DOHH2 (cell line): ENCODE data around the gene ZP3.
"Not testable (repeated sequence)": the region's sequence is repeated elsewhere in the genome, so short reads cannot be mapped to it uniquely, and the experiment has no call there.

Source experiments
- H3F3A ChIP-seq: fragments of 200-600 bp; sonication (generic), shearing (Covaris generic); 2 replicates; pipeline ENCODE4 v1.6.0; 2016; ENCODE audit warnings: antibody characterized with exemption, mild to moderate bottlenecking; ENCODE audit not compliant: control insufficient read depth, insufficient read depth
- H3K27ac ChIP-seq: fragments of 200-600 bp; sonication (generic); 2 replicates; pipeline ENCODE4 v1.5.1; 2014; ENCODE audit warnings: low read depth, mild to moderate bottlenecking, low read length, moderate library complexity
- H3K27me3 ChIP-seq: fragments of 200-600 bp; sonication (generic); 2 replicates; pipeline ENCODE4 v1.6.1; 2014; ENCODE audit warnings: mild to moderate bottlenecking, low read length, mixed read lengths; ENCODE audit not compliant: control insufficient read depth
- H3K36me3 ChIP-seq: fragments of 200-600 bp; sonication (generic); 2 replicates; pipeline ENCODE4 v1.6.1; 2014; ENCODE audit warnings: mild to moderate bottlenecking, low read length, moderate library complexity, mixed read lengths; ENCODE audit not compliant: control insufficient read depth
- H3K4me1 ChIP-seq: fragments of 200-600 bp; sonication (generic); 2 replicates; pipeline ENCODE4 v1.6.1; 2014; ENCODE audit warnings: mild to moderate bottlenecking, low read length, mixed read lengths; ENCODE audit not compliant: control insufficient read depth
- H3K4me2 ChIP-seq: fragments of 200-600 bp; sonication (generic); 2 replicates; pipeline ENCODE4 v1.6.0; 2014; ENCODE audit warnings: mild to moderate bottlenecking, low read length, moderate library complexity
- H3K4me3 ChIP-seq: fragments of 200-600 bp; sonication (generic); 2 replicates; pipeline ENCODE4 v1.5.1; 2014; ENCODE audit warnings: mild to moderate bottlenecking, low read length, mixed read lengths
- H3K79me2 ChIP-seq: fragments of 200-600 bp; sonication (generic); 2 replicates; pipeline ENCODE4 v1.6.1; 2014; ENCODE audit warnings: mild to moderate bottlenecking, low read length, mixed read lengths; ENCODE audit not compliant: control insufficient read depth
- H3K9me2 ChIP-seq: fragments of 200-600 bp; sonication (generic); replicated peaks from 2 replicates; pipeline ENCODE4 v1.6.1; 2014; ENCODE audit warnings: mild to moderate bottlenecking, low read length, mixed read lengths; ENCODE audit not compliant: control insufficient read depth
- H3K9me3 ChIP-seq: fragments of 200-600 bp; sonication (generic); 2 replicates; pipeline ENCODE4 v1.6.1; 2014; ENCODE audit warnings: antibody characterized with exemption, low read length, mixed read lengths; ENCODE audit not compliant: control insufficient read depth, insufficient read depth
- H4K20me1 ChIP-seq: fragments of 200-600 bp; sonication (generic); 2 replicates; pipeline ENCODE4 v1.6.0; 2014; ENCODE audit warnings: low read depth, mild to moderate bottlenecking, antibody characterized with exemption, low read length, moderate library complexity; ENCODE audit not compliant: control insufficient read depth, insufficient read depth
- EZH2phosphoT487 ChIP-seq: fragments of 200-600 bp; sonication (generic); IDR thresholded peaks from 2 replicates; pipeline ENCODE4 v1.6.1; 2017; ENCODE audit warnings: borderline replicate concordance, mild to moderate bottlenecking, antibody characterized with exemption, low read length, moderate library complexity, mixed read lengths
- TF ChIP-seq, protein P1 (sequence below): fragments of 200-600 bp; sonication (generic); IDR thresholded peaks from one replicate; pipeline ENCODE4 v1.5.1; 2014; ENCODE audit warnings: antibody characterized with exemption, mild to moderate bottlenecking, low read depth, low read length; ENCODE audit not compliant: poor library complexity, severe bottlenecking

Gene ZP3

DNA sequence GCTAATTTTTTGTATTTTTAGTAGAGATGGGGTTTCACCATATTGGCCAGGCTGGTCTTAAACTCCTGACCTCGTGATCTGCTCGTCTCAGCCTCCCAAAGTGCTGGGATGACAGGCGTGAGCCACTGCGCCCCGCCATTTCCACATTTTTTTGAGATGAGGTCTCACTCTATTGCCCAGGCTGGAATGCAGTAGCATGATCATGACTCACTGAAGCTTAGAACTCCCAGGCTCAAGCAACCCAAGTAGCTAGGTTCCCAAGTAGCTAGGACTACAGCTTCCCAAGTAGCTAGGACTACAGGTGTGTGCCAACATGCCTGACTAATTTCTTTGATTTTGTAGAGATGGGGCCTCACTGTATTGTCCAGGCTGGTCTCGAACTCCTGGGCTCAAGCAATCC, 3.7 kb upstream of the ZP3 start:
- not testable (repeated sequence) for H3F3A ChIP-seq, H3K36me3 ChIP-seq, H3K27ac ChIP-seq, H3K9me2 ChIP-seq, H4K20me1 ChIP-seq, H3K79me2 ChIP-seq, H3K4me2 ChIP-seq, H3K4me1 ChIP-seq, H3K9me3 ChIP-seq, H3K4me3 ChIP-seq
- H3K27me3 ChIP-seq: peaks cover 32% of the 10 kb centered on the region

DNA sequence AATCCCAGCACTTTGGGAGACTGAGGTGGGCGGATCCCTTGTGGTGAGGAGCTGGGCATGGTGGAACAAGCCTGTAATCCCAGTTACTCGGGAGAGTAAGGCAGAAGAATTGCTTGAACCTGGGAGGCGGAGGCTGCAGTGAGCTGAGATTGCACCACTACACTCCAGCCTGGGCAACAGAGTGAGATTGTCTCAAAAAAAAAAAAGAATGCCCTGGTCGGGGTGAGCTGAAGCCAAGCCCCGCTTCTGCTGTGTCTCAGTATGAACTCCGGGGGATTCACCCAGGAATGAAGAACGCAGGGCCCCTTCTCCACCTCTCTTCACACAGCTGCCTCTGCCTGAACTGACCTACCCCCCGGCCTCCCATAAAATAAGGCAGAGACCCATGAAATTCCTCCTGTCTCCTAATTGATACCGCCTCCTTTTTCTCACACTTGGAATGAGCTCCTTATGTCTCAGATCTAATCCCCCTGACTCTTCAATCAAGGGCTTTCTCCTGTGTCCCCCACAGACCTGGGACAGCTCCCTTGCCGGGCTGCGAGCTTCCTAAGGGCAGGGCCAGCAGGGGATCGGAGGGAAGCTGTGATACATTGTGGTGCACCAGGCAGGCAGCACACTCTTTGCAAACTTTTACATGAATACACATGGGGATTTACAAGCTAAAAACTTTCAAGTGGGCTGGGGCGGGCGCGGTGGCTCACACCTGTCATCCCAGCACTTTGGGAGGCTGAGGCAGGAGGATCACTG, 911 bp upstream of the ZP3 start:
- peaks cover 32% of the 10 kb centered on the region for H3K27me3 ChIP-seq
- 0 out of 2 replicates have a peak, but pooled peaks cover 3% of the 10 kb centered on the region for H3F3A ChIP-seq
- TF ChIP-seq, protein P1, sequence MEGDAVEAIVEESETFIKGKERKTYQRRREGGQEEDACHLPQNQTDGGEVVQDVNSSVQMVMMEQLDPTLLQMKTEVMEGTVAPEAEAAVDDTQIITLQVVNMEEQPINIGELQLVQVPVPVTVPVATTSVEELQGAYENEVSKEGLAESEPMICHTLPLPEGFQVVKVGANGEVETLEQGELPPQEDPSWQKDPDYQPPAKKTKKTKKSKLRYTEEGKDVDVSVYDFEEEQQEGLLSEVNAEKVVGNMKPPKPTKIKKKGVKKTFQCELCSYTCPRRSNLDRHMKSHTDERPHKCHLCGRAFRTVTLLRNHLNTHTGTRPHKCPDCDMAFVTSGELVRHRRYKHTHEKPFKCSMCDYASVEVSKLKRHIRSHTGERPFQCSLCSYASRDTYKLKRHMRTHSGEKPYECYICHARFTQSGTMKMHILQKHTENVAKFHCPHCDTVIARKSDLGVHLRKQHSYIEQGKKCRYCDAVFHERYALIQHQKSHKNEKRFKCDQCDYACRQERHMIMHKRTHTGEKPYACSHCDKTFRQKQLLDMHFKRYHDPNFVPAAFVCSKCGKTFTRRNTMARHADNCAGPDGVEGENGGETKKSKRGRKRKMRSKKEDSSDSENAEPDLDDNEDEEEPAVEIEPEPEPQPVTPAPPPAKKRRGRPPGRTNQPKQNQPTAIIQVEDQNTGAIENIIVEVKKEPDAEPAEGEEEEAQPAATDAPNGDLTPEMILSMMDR: no peak
- TF ChIP-seq EZH2phosphoT487: no peak
- H3K27ac ChIP-seq: no peak overlapping the region
- H3K4me3 ChIP-seq: no peak overlapping the region
- no peaks in the 10 kb centered on the region for H3K79me2 ChIP-seq
- H3K36me3 ChIP-seq: no peaks in the 10 kb centered on the region
- no peaks in the 10 kb centered on the region for H3K4me1 ChIP-seq
- H4K20me1 ChIP-seq: no peaks in the 10 kb centered on the region
- no peaks in the 10 kb centered on the region for H3K9me3 ChIP-seq
- H3K4me2 ChIP-seq: no peak overlapping the region
- H3K9me2 ChIP-seq: no peaks in the 10 kb centered on the region

DNA sequence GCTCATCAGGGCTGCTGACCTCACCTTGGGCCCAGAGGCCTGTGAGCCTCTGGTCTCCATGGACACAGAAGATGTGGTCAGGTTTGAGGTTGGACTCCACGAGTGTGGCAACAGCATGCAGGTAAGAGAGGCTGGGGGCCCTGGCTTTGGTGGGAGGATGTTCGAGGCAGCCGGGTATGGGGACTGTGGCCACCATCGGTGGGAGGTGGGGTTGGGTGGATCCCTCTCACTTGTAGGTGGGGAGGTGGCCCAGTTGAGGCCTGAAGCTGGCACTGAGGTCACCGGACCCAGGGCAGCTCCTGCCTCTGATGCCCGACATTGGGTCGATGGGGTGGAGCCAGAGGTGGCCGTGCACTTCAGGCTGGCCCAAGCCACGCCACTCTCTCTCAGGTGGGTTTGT, 406 bp downstream of the ZP3 start:
- H3K27ac ChIP-seq: no peak overlapping the region

DNA sequence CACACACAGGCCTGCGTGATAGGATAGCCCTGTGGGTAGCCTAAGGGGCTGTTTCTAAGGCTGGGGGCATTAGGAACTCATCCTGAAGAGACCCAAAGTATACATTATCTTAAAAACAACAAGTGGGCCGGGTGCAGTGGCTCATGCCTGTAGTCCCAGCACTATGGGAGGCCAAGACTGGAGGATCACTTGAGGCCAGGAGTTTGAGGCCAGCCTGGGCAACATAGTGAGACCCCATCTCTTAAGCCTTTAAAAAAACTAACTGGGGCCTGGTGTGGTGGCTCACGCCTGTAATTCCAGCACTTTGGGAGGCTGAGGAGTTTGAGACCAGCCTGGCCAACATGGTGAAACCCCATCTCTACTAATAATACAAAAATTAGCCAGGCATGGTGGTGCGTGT, 808 bp downstream of the ZP3 start:
- not testable (repeated sequence) for H3K36me3 ChIP-seq, H3K9me2 ChIP-seq, H3F3A ChIP-seq, H4K20me1 ChIP-seq, H3K4me3 ChIP-seq, H3K27ac ChIP-seq, H3K79me2 ChIP-seq, H3K9me3 ChIP-seq, H3K4me2 ChIP-seq, H3K4me1 ChIP-seq
- peaks cover 24% of the 10 kb centered on the region for H3K27me3 ChIP-seq

More for the DNA sequence above, 406 bp downstream of the ZP3 start:
- Histone ChIP-seq H3K4me2 (no peak overlapping the region), H3K4me1 (no peaks in the 10 kb centered on the region), H3K79me2 (no peaks in the 10 kb centered on the region), H4K20me1 (no peaks in the 10 kb centered on the region), H3K27me3 (peaks cover 26% of the 10 kb centered on the region), H3K4me3 (no peak overlapping the region), H3K9me3 (no peaks in the 10 kb centered on the region), H3K36me3 (no peaks in the 10 kb centered on the region), H3F3A (no peaks in the 10 kb centered on the region), H3K9me2 (no peaks in the 10 kb centered on the region)
- no peak for TF ChIP-seq EZH2phosphoT487
- TF ChIP-seq, protein P1: no peak
